K562 (cell line): ENCODE measurements around the gene ZDHHC20. TPM values are rescaled to one million over a fixed set of nuclear protein-coding genes. Genes with fewer than 3 reads are reported as not detected.
A peak's percentile ranks its signal among the peaks of the same experiment; 100 is the strongest.

Experiments used
- ATAC-seq: fragments of 200-7000 bp; cut with Tn5 transposase; 3 replicates; pipeline ENCODE4 v1.9.1; 2020; ENCODE audit warnings: moderate library complexity
- BruUV-seq: library from RNA; stranded (reverse); fragments of 400-500 nt; replicated peaks from 2 replicates; lab custom pipeline; 2021; lab: Mats Ljungman, UMichigan
- CTCF ChIA-PET: fragments of 300-600 bp; formaldehyde crosslinking; extraction: SDS; loops from one replicate; lab custom pipeline; 2021; ENCODE audit warnings: low intra/inter-chr PET ratio; lab: Yijun Ruan, JAX
- POLR2A ChIA-PET: fragments of 300-600, 350-650 bp; sonication (Branson Sonifier 250); formaldehyde crosslinking; extraction: SDS; loops from one replicate; lab custom pipeline; 2021; ENCODE audit warnings: antibody characterized with exemption, inconsistent platforms; lab: Yijun Ruan, JAX
- DNase-seq, 4 experiments: peaks; one replicate each; pipeline versions ENCODE4 v3.0.0 to v3.0.0-alpha.2; 2011 to 2018; ENCODE audit warnings: low spot score in 3 of 4, mixed read lengths in 3 of 4; ENCODE audit errors: extremely low read depth in 1 of 4
- FAIRE-seq: peaks from 2 replicates; lab custom pipeline; 2011; peaks lifted over from hg19 to GRCh38; lab: Jason Lieb, UNC
- H2AFZ ChIP-seq: 2 replicates; pipeline ENCODE4 v1.6.0; 2011; ENCODE audit warnings: low read depth, low read length, control low read depth, inconsistent platforms
- H3K27ac ChIP-seq: fragments of 200-600 bp; 3 replicates; pipeline ENCODE4 v1.8.0; 2011; ENCODE audit warnings: low read depth, mild to moderate bottlenecking, control low read depth, inconsistent platforms, low read length, moderate library complexity, mixed read lengths; ENCODE audit errors: extremely low read depth
- H3K27me3 ChIP-seq, 2 experiments: fragments of 300-600 bp in 1 of 2; 2 replicates in 1 of 2; 3 replicates in 1 of 2; pipeline versions ENCODE4 v1.6.0 to v1.8.0; 2011; ENCODE audit warnings: inconsistent platforms in 2 of 2, low read length in 2 of 2, mild to moderate bottlenecking in 1 of 2, mixed read lengths in 1 of 2, moderate library complexity in 1 of 2; ENCODE audit not compliant: control insufficient read depth in 2 of 2, insufficient read depth in 2 of 2
- H3K36me3 ChIP-seq: fragments of 300-600 bp; 3 replicates; pipeline ENCODE4 v1.8.0; 2011; ENCODE audit warnings: mild to moderate bottlenecking, low read length, inconsistent platforms; ENCODE audit not compliant: control insufficient read depth, insufficient read depth
- H3K4me1 ChIP-seq, 2 experiments: fragments of 200-600 bp in 1 of 2; replicated peaks in 1 of 2; 2 replicates in 1 of 2; 3 replicates in 1 of 2; pipeline versions ENCODE4 v1.5.1 to v1.8.0; 2011; ENCODE audit warnings: inconsistent platforms in 2 of 2, low read length in 2 of 2, mild to moderate bottlenecking in 1 of 2, mixed read lengths in 1 of 2, moderate library complexity in 1 of 2; ENCODE audit not compliant: control insufficient read depth in 2 of 2, insufficient read depth in 2 of 2
- H3K4me2 ChIP-seq: 2 replicates; pipeline ENCODE4 v1.6.1; 2011; ENCODE audit warnings: low read length, control low read depth, inconsistent platforms, mixed read lengths; ENCODE audit not compliant: insufficient read depth
- H3K4me3 ChIP-seq: fragments of 200-600 bp; sonication (generic), shearing (Covaris generic); 2 replicates; pipeline ENCODE4 v1.5.1; 2016; ENCODE audit warnings: control low read depth, inconsistent platforms
- H3K79me2 ChIP-seq: fragments of 200-600 bp; 3 replicates; pipeline ENCODE4 v1.8.0; 2011; ENCODE audit warnings: low read length, inconsistent platforms; ENCODE audit not compliant: control insufficient read depth, insufficient read depth
- H3K9ac ChIP-seq, 2 experiments: 2 replicates each; pipeline versions ENCODE4 v1.6.0 to v1.6.1; 2011; ENCODE audit warnings: low read depth in 2 of 2, low read length in 2 of 2, control low read depth in 1 of 2, inconsistent platforms in 1 of 2, mild to moderate bottlenecking in 1 of 2, mixed read lengths in 1 of 2; ENCODE audit not compliant: insufficient read depth in 1 of 2
- H3K9me1 ChIP-seq: one replicate; pipeline ENCODE4 v1.6.0; 2011; ENCODE audit warnings: inconsistent platforms, mild to moderate bottlenecking, low read length, moderate library complexity; ENCODE audit not compliant: control insufficient read depth, insufficient read depth
- H3K9me3 ChIP-seq: replicated peaks from 2 replicates; pipeline ENCODE4 v1.5.1; 2011; ENCODE audit warnings: low read depth, low read length, inconsistent platforms; ENCODE audit not compliant: control insufficient read depth, insufficient read depth
- H4K20me1 ChIP-seq: replicated peaks from 2 replicates; pipeline ENCODE4 v1.6.1; 2011; ENCODE audit warnings: low read length, inconsistent platforms, mixed read lengths; ENCODE audit not compliant: control insufficient read depth, insufficient read depth
- HDAC6 ChIP-seq: IDR thresholded peaks from 2 replicates; pipeline ENCODE4 v1.6.1; 2012; ENCODE audit warnings: low read depth, mild to moderate bottlenecking, control low read depth, inconsistent platforms, low read length, moderate library complexity
- MAFG ChIP-seq: fragments of 450-650 bp; conservative IDR thresholded peaks from 2 replicates; pipeline ENCODE4 v1.6.1; 2016; ENCODE audit warnings: missing genetic modification characterization, missing compliant biosample characterization
- NCOA2 ChIP-seq, 2 experiments: fragments of 450-650 bp; IDR thresholded peaks; 2 replicates each; pipeline ENCODE4 v1.6.1; 2018; ENCODE audit warnings: mild to moderate bottlenecking in 2 of 2, moderate library complexity in 1 of 2; ENCODE audit not compliant: partially characterized antibody in 2 of 2
- RUNX1 ChIP-seq: sonication (generic); IDR thresholded peaks from 2 replicates; pipeline ENCODE4 v1.6.1; 2016; ENCODE audit warnings: antibody characterized with exemption, low read depth
- SIN3A ChIP-seq, 2 experiments: fragments of 150-350 bp in 1 of 2; IDR thresholded peaks; 2 replicates each; pipeline ENCODE4 v1.6.1; 2011 to 2016; ENCODE audit warnings: borderline replicate concordance in 2 of 2, low read depth in 2 of 2, low read length in 2 of 2, mild to moderate bottlenecking in 2 of 2, moderate library complexity in 2 of 2; ENCODE audit not compliant: control insufficient read depth in 1 of 2
- TFE3 ChIP-seq: fragments of 450-650 bp; formaldehyde crosslinking; IDR thresholded peaks from 2 replicates; pipeline ENCODE4 v1.4.0; 2020; ENCODE audit warnings: mild to moderate bottlenecking, mixed read lengths
- WGBS: fragments of 100-300 bp; shearing (Covaris generic); methylation state at CpG from one replicate; pipeline ENCODE4 v1.1.6; 2016; ENCODE audit warnings: low coverage, mixed read lengths; ENCODE audit not compliant: insufficient coverage; ENCODE audit errors: missing lambda C conversion rate; 5-methylcytosine and 5-hydroxymethylcytosine counted together
- in situ Hi-C: fragments of 300-500 bp; cut with MboI; formaldehyde crosslinking; loops from 4 replicates; pipeline ENCODE4 v1.15.0; 2018; ENCODE audit warnings: inconsistent platforms, mixed read lengths
- intact Hi-C: fragments of 100-400 bp; cut with micrococcal nuclease; formaldehyde crosslinking; loops from 2 replicates; pipeline ENCODE4 v1.14.2; 2022
- polyA plus RNA-seq, 8 experiments: library from polyadenylated mRNA; depleted of rRNA in 4 of 8; stranded (reverse) in 5 of 8; unstranded in 3 of 8; fragments of >200 nt; fragmentation: Nextera tagmentation in 2 of 8; fragmentation: Illumina TruSeq in 1 of 8; extraction: Ambion mirVana in 2 of 8; extraction: Trizol in 1 of 8; gene quantifications; 2 replicates each; pipeline versions ENCODE4 v1.2.1 to v1.2.3, GENCODE V29; 2011 to 2014; ENCODE audit warnings: inconsistent platforms in 1 of 8, missing spikeins in 1 of 8
- total RNA-seq, 7 experiments: library from RNA; depleted of rRNA in 6 of 7; stranded (reverse); fragments of >200 nt in 6 of 7; fragmentation: Illumina TruSeq in 2 of 7; extraction: Trizol in 2 of 7; gene quantifications; 2 replicates each; pipeline versions ENCODE4 v1.2.1 to v1.2.3, GENCODE V29; 2011 to 2021; ENCODE audit warnings: low replicate concordance in 1 of 7
- TF ChIP-seq, protein P1 (sequence below): sonication (generic); formaldehyde crosslinking; IDR thresholded peaks from 2 replicates; pipeline ENCODE4 v1.8.0; 2022; ENCODE audit warnings: missing genetic modification reagents, mild to moderate bottlenecking, borderline replicate concordance
- TF ChIP-seq, protein P2 (sequence below): sonication (generic); formaldehyde crosslinking; IDR thresholded peaks from 2 replicates; pipeline ENCODE4 v1.8.0; 2022; ENCODE audit warnings: missing genetic modification reagents, mild to moderate bottlenecking, borderline replicate concordance

The ZDHHC20 gene
- total and polyA plus RNA-seq, 9 of the 15 experiments (the other 6 are each of a cell fraction or from before 2014, with no cell fraction given) = 2.7 to 20.9 (median 15.8) TPM

GRCh38 chr13:21341637-21342422, 117.3 kb downstream of the ZDHHC20 start (continued):
- TF ChIP-seq, protein P1, sequence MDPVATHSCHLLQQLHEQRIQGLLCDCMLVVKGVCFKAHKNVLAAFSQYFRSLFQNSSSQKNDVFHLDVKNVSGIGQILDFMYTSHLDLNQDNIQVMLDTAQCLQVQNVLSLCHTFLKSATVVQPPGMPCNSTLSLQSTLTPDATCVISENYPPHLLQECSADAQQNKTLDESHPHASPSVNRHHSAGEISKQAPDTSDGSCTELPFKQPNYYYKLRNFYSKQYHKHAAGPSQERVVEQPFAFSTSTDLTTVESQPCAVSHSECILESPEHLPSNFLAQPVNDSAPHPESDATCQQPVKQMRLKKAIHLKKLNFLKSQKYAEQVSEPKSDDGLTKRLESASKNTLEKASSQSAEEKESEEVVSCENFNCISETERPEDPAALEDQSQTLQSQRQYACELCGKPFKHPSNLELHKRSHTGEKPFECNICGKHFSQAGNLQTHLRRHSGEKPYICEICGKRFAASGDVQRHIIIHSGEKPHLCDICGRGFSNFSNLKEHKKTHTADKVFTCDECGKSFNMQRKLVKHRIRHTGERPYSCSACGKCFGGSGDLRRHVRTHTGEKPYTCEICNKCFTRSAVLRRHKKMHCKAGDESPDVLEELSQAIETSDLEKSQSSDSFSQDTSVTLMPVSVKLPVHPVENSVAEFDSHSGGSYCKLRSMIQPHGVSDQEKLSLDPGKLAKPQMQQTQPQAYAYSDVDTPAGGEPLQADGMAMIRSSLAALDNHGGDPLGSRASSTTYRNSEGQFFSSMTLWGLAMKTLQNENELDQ = no peak
- TF ChIP-seq, protein P2, sequence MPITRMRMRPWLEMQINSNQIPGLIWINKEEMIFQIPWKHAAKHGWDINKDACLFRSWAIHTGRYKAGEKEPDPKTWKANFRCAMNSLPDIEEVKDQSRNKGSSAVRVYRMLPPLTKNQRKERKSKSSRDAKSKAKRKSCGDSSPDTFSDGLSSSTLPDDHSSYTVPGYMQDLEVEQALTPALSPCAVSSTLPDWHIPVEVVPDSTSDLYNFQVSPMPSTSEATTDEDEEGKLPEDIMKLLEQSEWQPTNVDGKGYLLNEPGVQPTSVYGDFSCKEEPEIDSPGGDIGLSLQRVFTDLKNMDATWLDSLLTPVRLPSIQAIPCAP (CRISPR knock-in tag) = no peak
- TF ChIP-seq NCOA2 (IDR thresholded peaks at IDR 0.05; ENCODE audit: partially characterized antibody in 2 of 2) (no peak), HDAC6 (no peak)

DNA sequence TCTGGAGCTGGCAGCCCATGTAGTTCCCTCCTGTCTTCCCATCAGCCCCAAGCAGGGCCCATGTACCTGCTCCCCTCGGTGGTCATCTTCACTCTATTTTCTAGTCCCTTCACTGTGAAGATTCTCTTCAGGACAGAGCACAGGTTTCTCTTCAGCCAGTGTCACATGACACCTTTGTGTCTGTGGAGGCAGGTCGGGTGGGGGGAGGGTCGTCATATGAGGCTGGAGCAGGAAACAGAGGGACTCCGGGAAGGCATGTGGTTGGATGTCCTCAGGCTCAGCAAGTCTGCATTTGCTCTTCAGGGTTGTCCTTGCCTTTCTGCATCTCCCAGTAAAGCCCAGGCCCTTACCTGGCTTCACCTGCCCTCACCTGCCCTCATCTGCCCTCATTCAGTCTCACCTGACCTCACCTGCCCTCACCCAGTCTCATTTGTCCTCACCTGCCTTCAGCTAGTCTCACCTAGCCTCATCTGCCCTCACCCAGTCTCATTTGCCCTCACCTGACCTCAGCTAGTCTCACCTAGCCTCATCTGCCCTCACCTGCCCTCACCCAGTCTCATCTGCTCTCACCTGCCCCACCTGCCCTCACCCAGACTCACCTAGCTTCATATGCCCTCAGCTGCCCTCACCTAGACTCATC, 120.3 kb downstream of the ZDHHC20 start:
- FAIRE-seq = no peak
- Histone ChIP-seq H3K4me3 (no peak overlapping the region), H3K27me3 (peaks cover 0 to 4% of the 10 kb centered on the region in 2 experiments; a peak in 1 of 5 replicates), H3K4me2 (no peak overlapping the region), H3K27ac (no peak overlapping the region), H4K20me1 (no peaks in the 10 kb centered on the region), H3K79me2 (no peaks in the 10 kb centered on the region), H3K9me3 (no peaks in the 10 kb centered on the region), H3K36me3 (no peaks in the 10 kb centered on the region), H2AFZ (no peak overlapping the region), H3K9me1 (no peaks in the 10 kb centered on the region), H3K9ac (no peak overlapping the region), H3K4me1 (no peaks in the 10 kb centered on the region)
- no TSS peak for BruUV-seq
- ATAC-seq = no peak
- WGBS = 5% methylated on average over 4 of the region's 4 CpGs
- POLR2A ChIA-PET = no interaction called here
- no peak for DNase-seq
- CTCF ChIA-PET = interaction anchor here (0.6 kb wide), 1 partner anchor 232 kb away, joined by 3 read pairs; no protein-coding TSS in a partner anchor
- intact Hi-C loops (no loop called here), in situ Hi-C loops (no loop called here)
- TF ChIP-seq MAFG (tag) (no peak), TFE3 (CRISPR knock-in tag) (peak; percentile 28; the same call in 1 of the 2 replicates), SIN3A (IDR thresholded peaks at IDR 0.05; ENCODE audit: borderline replicate concordance in 2 of 2, control insufficient read depth in 1 of 2, low read depth in 2 of 2, low read length in 2 of 2) (no peak), RUNX1 (no peak)
